Small intestine (tissue), 7 donors: ENCODE measurements around the gene STAU1. TPM values are rescaled to one million over a fixed set of nuclear protein-coding genes. Genes with fewer than 3 reads are reported as not detected.

ENCODE experiments used
- DNase-seq, 2 donors: peaks; one replicate each; pipeline versions ENCODE4 v3.0.0 to v3.0.0-alpha.2; 2013
- FAIRE-seq: peaks from 2 replicates; lab custom pipeline; 2012; peaks lifted over from hg19 to GRCh38; lab: Jason Lieb, UNC
- H3K27ac ChIP-seq, 3 donors: one replicate each; pipeline ENCODE4 v1.5.1; 2013; ENCODE audit warnings: low read length in 2 of 3, mild to moderate bottlenecking in 2 of 3, control low read depth in 1 of 3, inconsistent platforms in 1 of 3, low read depth in 1 of 3, moderate library complexity in 1 of 3
- H3K27me3 ChIP-seq, 3 donors: one replicate each; pipeline ENCODE4 v1.6.1; 2013; ENCODE audit warnings: low read length in 3 of 3, inconsistent platforms in 1 of 3; ENCODE audit not compliant: control insufficient read depth in 3 of 3, insufficient read depth in 3 of 3
- H3K36me3 ChIP-seq, 3 donors: one replicate each; pipeline ENCODE4 v1.6.1; 2013; ENCODE audit warnings: low read length in 3 of 3, inconsistent platforms in 1 of 3, low read depth in 1 of 3, mild to moderate bottlenecking in 1 of 3, moderate library complexity in 1 of 3; ENCODE audit not compliant: control insufficient read depth in 3 of 3, insufficient read depth in 2 of 3
- H3K4me1 ChIP-seq, 3 donors: one replicate each; pipeline ENCODE4 v1.6.1; 2013; ENCODE audit warnings: low read length in 2 of 3, inconsistent platforms in 1 of 3, low read depth in 1 of 3, mild to moderate bottlenecking in 1 of 3, moderate library complexity in 1 of 3; ENCODE audit not compliant: control insufficient read depth in 3 of 3, insufficient read depth in 2 of 3
- H3K4me3 ChIP-seq, 3 donors: one replicate each; pipeline ENCODE4 v1.5.1; 2013; ENCODE audit warnings: low read length in 3 of 3, control low read depth in 1 of 3, inconsistent platforms in 1 of 3, low read depth in 1 of 3, mild to moderate bottlenecking in 1 of 3, moderate library complexity in 1 of 3
- H3K9me3 ChIP-seq, 2 donors: one replicate each; pipeline ENCODE4 v1.6.1; 2013; ENCODE audit warnings: low read depth in 1 of 2, low read length in 1 of 2; ENCODE audit not compliant: control insufficient read depth in 2 of 2, insufficient read depth in 1 of 2
- WGBS, 3 donors: extraction: QIAGEN DNeasy Blood & Tissue Kit; methylation state at CpG; one replicate each; pipeline ENCODE4 v1.1.7; 2013; 5-methylcytosine and 5-hydroxymethylcytosine counted together
- polyA plus RNA-seq, 4 donors: library from polyadenylated mRNA; stranded (reverse) in 3 of 4; unstranded in 1 of 4; fragments of 200-250 nt in 3 of 4; fragments of 120-200 nt in 1 of 4; gene quantifications; one replicate each; pipeline versions ENCODE4 v1.2.1 to v1.2.3, GENCODE V29; 2013
- donor health status: healthy with polysubstance abuse.
- donor health status: control.
- donor health status: control.
- donor health status: Bipolar disorder and iron deficiency.
- donor health status: healthy.

Gene STAU1
- polyA plus RNA-seq, 4 donors, result 47.1 to 116 (median 65.4) TPM

DNA sequence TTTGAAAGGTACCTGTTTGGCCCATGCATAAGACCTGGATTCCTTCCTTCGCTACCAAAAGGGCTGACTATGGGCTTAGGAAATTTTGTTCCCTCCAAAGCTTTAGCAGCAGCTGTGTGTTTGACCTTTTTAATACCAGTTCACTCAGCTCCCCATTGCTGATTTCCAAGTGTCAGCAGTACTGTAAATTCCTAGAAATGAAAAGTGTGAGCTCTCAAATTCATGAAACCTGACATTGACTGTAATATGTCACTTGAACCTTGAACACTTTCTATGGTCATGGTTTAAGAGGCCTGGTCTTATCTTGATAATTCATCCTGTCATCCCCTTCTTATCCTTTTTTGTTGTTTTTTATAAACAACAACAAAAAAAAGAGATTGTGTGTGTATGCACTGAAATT is 31.7 kb downstream of the STAU1 start:
- DNase-seq, result no peak
- WGBS, 3 donors, result 91 to 100% (median 98%) methylated on average over 1 of the region's 1 CpG
- no peak for FAIRE-seq
- Histone ChIP-seq H3K4me3 (no peak overlapping the region), H3K36me3 (peaks cover 2 to 31% (median 7%) of the 10 kb centered on the region in 3 donors), H3K27me3 (no peaks in the 10 kb centered on the region), H3K9me3 (no peaks in the 10 kb centered on the region), H3K4me1 (peaks cover 0 to 3% (median 0%) of the 10 kb centered on the region in 3 donors), H3K27ac (no peak overlapping the region)

DNA sequence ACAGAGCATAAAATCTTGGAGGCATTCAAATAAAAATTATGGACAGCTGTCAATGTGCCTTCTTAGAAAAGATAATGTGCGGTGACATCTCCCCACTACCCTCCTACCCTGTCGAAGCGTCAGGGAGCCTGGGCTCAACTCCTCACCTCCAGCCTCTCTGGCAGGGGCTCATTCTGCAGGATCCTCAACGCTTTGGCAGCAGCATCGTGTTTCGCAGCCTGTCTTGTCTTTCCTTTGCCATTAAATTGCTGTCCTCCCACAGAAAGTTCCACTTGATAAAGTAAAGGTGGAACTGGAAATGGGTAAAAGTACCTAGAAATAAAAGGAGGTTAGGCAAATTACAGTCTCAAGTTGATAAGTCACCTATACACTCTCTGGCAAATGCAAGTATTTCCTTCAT is 36.7 kb downstream of the STAU1 start:
- Histone ChIP-seq H3K27ac (no peak overlapping the region), H3K4me3 (no peak overlapping the region), H3K4me1 (no peaks in the 10 kb centered on the region), H3K36me3 (peaks cover 6 to 34% (median 19%) of the 10 kb centered on the region in 3 donors), H3K27me3 (no peaks in the 10 kb centered on the region), H3K9me3 (no peaks in the 10 kb centered on the region)
- WGBS, 3 donors, result 94 to 98% (median 97%) methylated on average over 6 of the region's 6 CpGs
- no peak for DNase-seq
- FAIRE-seq, result no peak

DNA sequence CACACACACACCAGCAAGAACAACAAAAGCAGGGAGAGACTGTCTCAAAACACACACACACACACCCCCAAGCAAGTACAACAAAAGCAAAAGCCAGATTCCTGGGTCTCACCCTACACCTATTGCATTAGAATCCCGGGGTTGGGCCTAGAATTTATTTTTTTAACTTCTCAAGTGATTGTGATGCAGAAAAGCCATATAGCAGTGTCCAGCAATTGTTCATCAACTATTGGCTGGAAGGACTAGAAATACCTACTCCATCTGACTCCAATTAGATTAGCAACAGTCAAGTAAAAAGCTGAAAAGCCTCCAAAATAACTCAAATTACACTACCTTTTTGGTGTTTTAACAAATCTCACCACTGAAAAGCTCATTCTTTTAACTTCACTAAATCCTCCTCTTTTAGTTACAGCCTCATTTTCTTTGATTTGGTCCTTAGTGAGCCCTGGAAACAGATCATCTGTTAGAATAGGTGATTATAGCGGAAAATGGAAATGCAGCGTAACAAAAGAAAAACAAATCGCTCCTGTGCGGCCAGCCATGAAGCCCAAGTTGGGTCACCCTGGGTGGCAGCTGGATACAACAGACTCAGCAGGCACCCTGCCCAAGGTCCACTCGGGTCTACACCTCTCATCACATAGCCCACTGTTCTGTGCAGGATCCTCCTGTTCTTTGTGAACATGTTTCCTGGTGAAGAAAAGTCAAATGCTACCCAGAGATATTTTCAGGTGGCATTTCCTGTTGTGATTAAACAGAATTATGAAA is 38.7 kb downstream of the STAU1 start:
- no peak for FAIRE-seq
- 95 to 97% (median 96%) methylated on average over 6 of the region's 6 CpGs for WGBS, 3 donors
- Histone ChIP-seq H3K36me3 (peaks cover 3 to 42% (median 19%) of the 10 kb centered on the region in 3 donors), H3K27me3 (no peaks in the 10 kb centered on the region), H3K27ac (no peak overlapping the region), H3K9me3 (no peaks in the 10 kb centered on the region), H3K4me3 (no peak overlapping the region), H3K4me1 (no peaks in the 10 kb centered on the region)
- no peak for DNase-seq

DNA sequence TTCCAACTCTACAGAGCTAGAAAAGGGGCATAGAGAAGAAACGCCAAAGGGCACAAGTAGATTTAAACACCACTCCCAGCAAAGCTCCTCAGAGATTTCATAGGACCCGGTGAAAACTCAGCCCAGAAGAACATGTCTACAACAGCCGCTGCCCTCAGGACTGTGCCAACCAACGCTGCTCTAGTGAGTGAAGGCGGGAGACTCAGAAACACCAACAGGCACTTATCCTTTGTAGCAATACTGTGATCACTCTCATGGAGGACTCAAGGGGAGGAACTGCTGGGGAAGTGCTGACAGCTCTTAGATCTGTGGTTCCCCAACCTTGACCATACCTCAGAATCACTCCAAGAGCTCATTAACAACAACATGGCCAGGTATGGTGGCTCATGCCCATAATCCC is 39.5 kb downstream of the STAU1 start:
- Histone ChIP-seq H3K27ac (no peak overlapping the region), H3K4me3 (no peak overlapping the region), H3K27me3 (no peaks in the 10 kb centered on the region), H3K9me3 (no peaks in the 10 kb centered on the region), H3K4me1 (no peaks in the 10 kb centered on the region), H3K36me3 (peaks cover 3 to 42% (median 23%) of the 10 kb centered on the region in 3 donors)
- WGBS, 3 donors, result 92 to 99% (median 93%) methylated on average over 5 of the region's 5 CpGs
- FAIRE-seq, result no peak
- no peak for DNase-seq

DNA sequence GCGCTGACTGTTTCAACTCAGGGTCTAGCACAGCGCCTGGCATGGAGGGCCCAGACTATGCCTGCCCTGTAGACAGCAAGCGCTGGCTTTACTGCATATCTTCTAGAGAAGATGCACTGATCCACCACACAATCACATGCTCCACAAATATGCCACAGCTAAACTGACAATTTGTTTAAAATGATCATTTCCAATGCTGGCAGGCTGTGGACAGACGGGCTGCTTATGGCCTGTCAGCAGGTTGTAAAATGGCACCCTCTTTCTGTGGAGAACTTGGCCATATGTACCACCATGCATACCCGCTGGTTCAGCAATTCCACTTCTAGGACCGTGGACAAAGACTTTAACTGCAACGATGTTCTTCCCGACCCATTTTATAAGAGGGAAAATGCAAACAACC is 40.8 kb downstream of the STAU1 start:
- Histone ChIP-seq H3K4me3 (no peak overlapping the region), H3K36me3 (peaks cover 6 to 41% (median 24%) of the 10 kb centered on the region in 3 donors), H3K27me3 (no peaks in the 10 kb centered on the region), H3K27ac (no peak overlapping the region), H3K4me1 (no peaks in the 10 kb centered on the region), H3K9me3 (no peaks in the 10 kb centered on the region)
- 95 to 98% (median 97%) methylated on average over 8 of the region's 8 CpGs for WGBS, 3 donors
- DNase-seq, result no peak
- no peak for FAIRE-seq

DNA sequence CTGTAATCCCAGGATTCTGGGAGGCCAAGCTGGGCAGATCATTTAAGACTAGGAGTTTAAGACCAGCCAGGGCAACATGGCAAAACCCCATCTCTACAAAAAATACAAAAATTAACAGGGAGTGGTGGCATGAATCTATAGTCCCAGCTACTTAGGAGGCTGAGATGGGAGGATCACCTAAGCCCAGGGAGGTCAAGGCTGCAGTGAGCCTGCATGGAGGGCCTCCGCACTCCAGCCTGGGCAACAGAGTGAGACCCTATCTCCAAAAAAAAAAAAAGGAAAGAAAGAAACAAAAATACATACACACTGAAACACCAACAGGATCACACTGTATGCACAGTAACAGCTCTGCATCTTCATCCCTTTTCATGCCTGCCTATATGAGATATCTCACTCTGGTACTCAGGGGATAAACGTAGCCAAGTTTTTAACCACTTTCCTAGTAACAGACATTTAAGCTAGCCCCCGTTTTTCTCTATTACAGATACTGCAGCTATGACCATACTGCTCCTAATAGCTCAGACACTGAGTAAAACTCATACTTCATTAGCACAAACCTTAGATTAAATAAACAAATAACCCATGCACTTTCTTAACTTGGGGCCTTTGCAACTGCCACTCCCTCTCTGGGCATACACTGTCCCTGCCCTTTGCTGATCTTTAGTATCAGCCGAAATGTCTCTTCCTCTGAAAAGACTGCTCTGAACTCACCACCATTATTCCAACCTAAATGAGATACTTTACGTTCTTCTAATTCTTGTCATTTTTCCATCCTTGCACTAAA is 41.5 kb downstream of the STAU1 start:
- no peak for FAIRE-seq
- H3K4me1 ChIP-seq, result no peaks in the 10 kb centered on the region
- no peak for DNase-seq
- no peaks in the 10 kb centered on the region for H3K27me3 ChIP-seq
- peaks cover 6 to 39% (median 22%) of the 10 kb centered on the region in 3 donors for H3K36me3 ChIP-seq
- no peak overlapping the region for H3K27ac ChIP-seq
- H3K4me3 ChIP-seq, result no peak overlapping the region
- WGBS, 3 donors, result 74 to 90% (median 86%) methylated on average over 5 of the region's 5 CpGs
- H3K9me3 ChIP-seq, result no peaks in the 10 kb centered on the region

DNA sequence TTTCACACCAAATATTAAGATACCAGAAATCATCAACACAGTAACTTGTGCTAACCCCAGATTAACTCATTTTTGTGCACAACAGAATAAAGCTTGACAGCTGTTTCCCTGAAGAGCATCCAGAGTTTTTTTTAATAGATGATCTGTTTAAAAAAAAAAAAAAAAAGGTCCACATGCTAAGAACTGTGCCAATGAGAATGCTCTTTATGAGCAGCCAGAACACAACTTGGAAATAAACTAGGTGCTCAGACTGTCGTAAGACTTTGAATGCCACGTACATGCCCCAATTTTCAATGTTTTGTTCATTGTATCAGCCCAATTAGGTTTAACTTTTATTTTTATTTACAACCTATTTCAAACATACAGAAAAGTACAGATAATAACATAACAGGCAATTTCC is 47.3 kb downstream of the STAU1 start:
- Histone ChIP-seq H3K27me3 (no peaks in the 10 kb centered on the region), H3K27ac (no peak overlapping the region), H3K9me3 (no peaks in the 10 kb centered on the region), H3K4me3 (no peak overlapping the region), H3K36me3 (peaks cover 3 to 33% (median 8%) of the 10 kb centered on the region in 3 donors), H3K4me1 (no peaks in the 10 kb centered on the region)
- FAIRE-seq (no peak), DNase-seq (no peak)
- WGBS, 3 donors, result 57 to 95% (median 85%) methylated on average over 2 of the region's 2 CpGs

DNA sequence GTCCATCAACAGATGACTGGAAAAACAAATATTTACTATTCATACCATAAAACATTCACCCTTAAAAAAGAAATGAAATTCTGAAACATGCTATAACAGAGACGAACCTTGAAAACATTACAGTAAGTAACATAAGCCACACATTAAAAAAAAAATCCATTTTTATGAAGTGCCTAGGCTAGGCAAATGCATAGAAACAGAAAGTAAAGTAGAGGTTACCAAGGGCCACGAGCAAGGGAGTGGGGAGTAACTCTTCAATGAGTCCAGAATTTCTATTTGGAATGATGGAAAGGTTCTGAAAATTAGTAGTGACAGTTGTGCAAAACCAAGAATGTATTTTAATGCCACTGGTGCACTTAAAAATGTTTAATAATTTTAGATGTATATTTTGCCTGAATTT is 47.7 kb downstream of the STAU1 start:
- H3K27ac ChIP-seq, result no peak overlapping the region
- no peak for FAIRE-seq

More for the DNA sequence above, 47.7 kb downstream of the STAU1 start:
- no peaks in the 10 kb centered on the region for H3K27me3 ChIP-seq
- no peaks in the 10 kb centered on the region for H3K4me1 ChIP-seq
- H3K4me3 ChIP-seq, result no peak overlapping the region
- 37 to 54% (median 52%) methylated on average over 2 of the region's 2 CpGs for WGBS, 3 donors
- no peak for DNase-seq
- H3K9me3 ChIP-seq, result no peaks in the 10 kb centered on the region
- peaks cover 3 to 30% (median 9%) of the 10 kb centered on the region in 3 donors for H3K36me3 ChIP-seq
